ENCODE results near the gene PIGR.

Gene PIGR

DNA sequence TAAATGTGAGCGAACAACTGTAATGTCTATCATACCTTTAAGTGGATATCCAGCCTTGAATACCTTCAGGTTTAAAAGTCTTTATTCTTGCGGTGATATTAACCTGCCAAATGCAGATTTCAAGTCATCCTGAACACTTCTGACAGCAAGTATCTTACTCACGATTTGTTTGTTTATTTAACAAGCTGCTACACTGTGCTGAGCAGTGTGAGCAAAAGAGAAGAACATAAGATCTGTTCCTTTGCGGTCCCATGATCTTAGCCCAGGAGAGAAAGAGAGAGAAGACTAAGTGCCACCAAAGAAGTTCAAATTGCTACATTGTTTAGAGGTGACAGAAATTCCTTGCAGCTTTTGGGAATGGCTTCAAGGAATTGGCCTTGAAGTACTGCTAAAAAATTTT, 58.6 kb downstream of the PIGR start:
- DNase-seq, result no peak

DNA sequence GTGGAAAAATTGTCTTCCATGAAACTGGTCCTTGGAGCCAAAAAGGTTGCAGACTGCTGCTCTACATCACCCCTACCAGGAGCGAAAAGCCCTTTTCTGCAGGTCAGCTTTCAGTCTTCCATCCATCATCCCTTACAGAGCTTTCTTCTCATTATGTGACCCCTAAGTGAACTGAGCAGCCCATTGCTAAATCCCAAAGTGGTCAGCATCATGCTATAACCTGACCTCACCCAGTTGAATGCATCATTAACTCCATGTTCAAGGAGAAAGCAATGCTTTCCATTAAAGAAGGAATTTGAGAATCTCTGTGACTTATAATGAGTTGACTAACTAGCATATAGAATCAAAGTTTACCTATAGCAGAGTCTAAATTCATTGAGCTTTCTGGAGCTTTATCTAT, 59.4 kb downstream of the PIGR start:
- no peak for DNase-seq

DNA sequence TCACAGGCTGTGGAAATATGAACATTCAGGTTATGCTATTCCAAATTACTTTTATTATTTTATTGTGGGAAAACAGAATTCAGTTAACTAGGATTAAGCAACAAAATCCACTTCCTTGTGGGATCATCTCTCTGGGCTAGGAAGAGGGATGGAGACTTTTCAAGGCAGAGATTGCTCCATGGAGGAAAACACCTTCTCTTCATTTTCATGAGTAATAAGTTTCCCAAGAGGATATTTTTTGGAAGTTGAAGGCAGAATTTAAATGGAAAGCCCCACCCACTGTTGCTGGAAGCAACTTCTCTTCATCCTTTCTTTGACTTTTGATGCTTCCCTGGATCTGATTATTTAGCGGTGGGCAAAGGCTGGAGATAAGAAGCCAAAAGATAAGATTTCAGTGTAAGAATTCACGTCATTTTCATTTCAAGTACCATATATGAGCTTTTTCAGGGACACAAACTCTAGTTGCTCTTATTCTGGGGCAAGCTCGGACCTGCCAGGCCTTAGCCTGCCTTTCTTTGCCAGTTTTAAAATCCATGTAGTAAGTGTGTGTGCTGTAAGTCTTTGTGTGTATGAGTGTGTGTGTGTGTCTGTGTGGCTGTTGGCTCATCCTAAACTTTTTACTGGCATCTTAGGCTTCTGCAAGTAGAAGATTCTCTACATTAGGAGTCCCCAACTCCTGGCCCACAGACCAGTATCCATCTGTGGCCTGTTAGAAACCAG, 60.8 kb downstream of the PIGR start:
- DNase-seq, result no peak

DNA sequence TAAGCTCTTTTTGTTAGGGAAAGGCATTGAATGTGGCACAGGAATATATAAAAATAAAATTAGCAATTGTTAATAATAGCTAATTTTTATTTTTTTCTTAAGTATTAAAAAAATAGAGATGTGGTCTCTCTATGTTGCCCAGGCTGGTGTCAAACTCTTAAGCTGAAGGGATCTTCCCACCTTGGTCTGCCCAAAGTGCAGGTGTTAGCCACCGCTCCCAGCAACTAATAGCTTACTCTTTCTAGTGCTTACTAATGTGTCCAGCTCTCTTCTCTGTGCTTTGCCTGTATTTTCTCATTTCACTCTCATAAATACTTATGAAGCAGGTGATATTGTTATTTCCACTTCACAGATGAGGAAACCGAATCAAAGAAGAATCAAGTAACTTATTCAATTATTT, 62.4 kb downstream of the PIGR start:
- no peak for DNase-seq

DNA sequence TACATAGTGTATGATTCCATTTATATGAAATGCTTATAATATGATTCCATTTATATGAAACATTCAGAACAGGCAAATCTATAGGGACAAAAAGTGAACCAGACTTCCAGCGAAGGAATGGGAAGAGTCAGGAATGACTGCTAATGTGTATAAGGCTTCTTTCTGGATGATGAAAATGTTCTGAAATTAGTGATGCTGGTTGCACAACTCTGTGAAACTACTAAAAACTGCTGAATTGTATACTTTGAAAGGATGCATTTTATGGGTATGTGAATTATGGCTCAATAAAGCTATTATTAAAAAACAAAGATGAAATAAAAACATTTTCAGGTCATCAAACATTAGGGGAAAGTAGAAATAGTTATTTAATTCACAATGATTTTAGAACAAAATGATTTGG, 63.1 kb downstream of the PIGR start:
- DNase-seq, result no peak

DNA sequence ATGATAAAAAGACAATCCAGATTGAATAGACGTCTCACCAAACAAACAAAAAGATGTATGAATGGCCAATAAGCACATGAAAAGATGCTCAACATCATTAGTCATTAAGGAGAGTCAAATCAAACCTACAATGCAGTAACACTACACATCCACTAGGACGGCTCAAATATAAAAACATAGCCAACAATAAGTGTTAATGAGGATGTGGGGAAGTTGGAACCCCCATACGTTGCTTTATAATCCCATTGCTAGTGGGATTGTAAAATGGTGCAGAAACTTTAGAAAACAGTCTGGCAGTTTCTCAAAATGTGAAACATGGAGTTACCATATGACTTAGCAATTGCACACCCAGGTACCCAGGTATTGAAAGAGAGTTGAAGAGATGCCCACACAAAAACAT, 63.7 kb downstream of the PIGR start:
- DNase-seq, result no peak

DNA sequence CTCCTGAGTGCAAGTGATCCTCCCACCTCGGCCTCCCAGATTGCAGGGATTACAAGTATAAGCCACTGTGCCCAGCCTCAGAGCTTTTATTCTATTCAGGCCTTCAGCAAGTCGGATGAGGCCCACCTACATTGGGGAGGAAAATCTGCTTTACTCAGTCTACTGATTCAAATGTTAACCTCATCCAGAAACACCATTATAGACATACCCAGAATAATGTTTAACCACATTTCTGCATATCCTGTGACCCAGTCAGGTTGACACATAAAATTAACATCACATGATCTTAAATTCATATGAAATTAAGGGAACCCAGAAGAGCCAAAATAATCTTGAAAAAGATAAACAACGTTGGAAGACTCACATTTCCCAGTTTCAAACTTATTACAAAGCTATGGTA, 66.0 kb downstream of the PIGR start:
- no peak for DNase-seq

All from T-helper 1 cell (primary cell).